ENCODE measurements around the gene ARHGAP9. TPM values are rescaled to one million over a fixed set of nuclear protein-coding genes. Genes with fewer than 3 reads are reported as not detected.

The ARHGAP9 gene
- total RNA-seq, 4 donors from 2014 or later = 11.7 to 87.2 (median 27.3) TPM; not detected in 1

GRCh38 chr12:57526477-57527126 is 46.9 kb upstream of the ARHGAP9 start:
- Histone ChIP-seq H3K4me1 (peaks cover 14 to 34% (median 28%) of the 10 kb centered on the region in 4 donors), H3K9me3 (no peaks in the 10 kb centered on the region), H3K27ac (no peak overlapping the region), H3K4me3 (no peak overlapping the region), H3K36me3 (peaks cover 0 to 46% (median 16%) of the 10 kb centered on the region in 4 donors), H3K27me3 (no peaks in the 10 kb centered on the region)
- 78 to 83% methylated on average over 2 to 4 of the region's 4 CpGs for WGBS, 2 donors (ENCODE audit: low coverage in 1 of 2)
- in situ Hi-C loops (cut with MboI; ENCODE audit: low pct_ligation_motif_present in 1 of 4, low pct_unique_long_range_greater_than_20kb in 1 of 4, low sequenced_read_pairs in 3 of 4) = no loop called here
- DNase-seq = no peak
- intact Hi-C loops (cut with DNase I; ENCODE audit: low total_unique reads) = no loop called here
- TF ChIP-seq EP300 (IDR thresholded peaks at IDR 0.05; ENCODE audit: low read depth) (no peak), POLR2AphosphoS5 (IDR thresholded peaks at IDR 0.05) (no peak), CTCF (IDR thresholded peaks at IDR 0.05) (no peak), POLR2A (IDR thresholded peaks at IDR 0.05) (no peak)

- Histone ChIP-seq H3K36me3 (peaks cover 0 to 39% (median 12%) of the 10 kb centered on the region in 4 donors), H3K27me3 (no peaks in the 10 kb centered on the region), H3K27ac (no peak overlapping the region), H3K9me3 (no peaks in the 10 kb centered on the region), H3K4me3 (no peak overlapping the region), H3K4me1 (peaks cover 22 to 42% (median 36%) of the 10 kb centered on the region in 4 donors)
- intact Hi-C loops (cut with DNase I; ENCODE audit: low total_unique reads) = no loop called here
- WGBS, 2 donors (ENCODE audit: low coverage in 1 of 2) = 86% methylated on average over 4 to 16 of the region's 16 CpGs
- no peak for DNase-seq
- in situ Hi-C loops (cut with MboI; ENCODE audit: low pct_ligation_motif_present in 1 of 4, low pct_unique_long_range_greater_than_20kb in 1 of 4, low sequenced_read_pairs in 3 of 4) = no loop called here
- no peak for TF ChIP-seq POLR2A (IDR thresholded peaks at IDR 0.05)
Measured at GRCh38 chr12:57525615-57526383, 46.1 kb upstream of the ARHGAP9 start.

GRCh38 chr12:57524814-57525614 is 45.3 kb upstream of the ARHGAP9 start:
- in situ Hi-C loops (cut with MboI; ENCODE audit: low pct_ligation_motif_present in 1 of 4, low pct_unique_long_range_greater_than_20kb in 1 of 4, low sequenced_read_pairs in 3 of 4) = no loop called here
- intact Hi-C loops (cut with DNase I; ENCODE audit: low total_unique reads) = no loop called here
- Histone ChIP-seq H3K27me3 (no peaks in the 10 kb centered on the region), H3K9me3 (no peaks in the 10 kb centered on the region), H3K4me1 (peaks cover 22 to 43% (median 37%) of the 10 kb centered on the region in 4 donors), H3K36me3 (peaks cover 0 to 31% (median 8%) of the 10 kb centered on the region in 4 donors), H3K27ac (peak overlapping the region in 2 of 4 donors; percentile 11 to 97), H3K4me3 (no peak overlapping the region)
- WGBS, 2 donors (ENCODE audit: low coverage in 1 of 2) = 59% methylated on average over 11 of the region's 11 CpGs; no CpG with 5 or more reads in 1 of the 2 donors
- peak; percentile 26 for DNase-seq
- no peak for TF ChIP-seq POLR2AphosphoS5 (IDR thresholded peaks at IDR 0.05)
- no peak for TF ChIP-seq CTCF (IDR thresholded peaks at IDR 0.05)
- no peak for TF ChIP-seq EP300 (IDR thresholded peaks at IDR 0.05; ENCODE audit: low read depth)
- TF ChIP-seq POLR2A (IDR thresholded peaks at IDR 0.05) = no peak

- no peak for DNase-seq
Measured at GRCh38 chr12:57523706-57524614, 44.3 kb upstream of the ARHGAP9 start.

More at GRCh38 chr12:57523706-57524614, 44.3 kb upstream of the ARHGAP9 start:
- H3K4me1 ChIP-seq = peaks cover 25 to 50% (median 44%) of the 10 kb centered on the region in 4 donors
- peak overlapping the region; percentile 68 to 82 (median 78) for H3K4me3 ChIP-seq
- H3K27ac ChIP-seq = peak overlapping the region; percentile 97 to 100 (median 98)
- WGBS, 2 donors (ENCODE audit: low coverage in 1 of 2) = 0 to 67% methylated on average over 1 to 14 of the region's 14 CpGs
- intact Hi-C loops (cut with DNase I; ENCODE audit: low total_unique reads) (loop anchor here (1.0 kb wide), 1 partner anchor 48 kb away; no protein-coding TSS in a partner anchor), in situ Hi-C loops (cut with MboI; ENCODE audit: low pct_ligation_motif_present in 1 of 4, low pct_unique_long_range_greater_than_20kb in 1 of 4, low sequenced_read_pairs in 3 of 4) (no loop called here)
- peaks cover 0 to 24% (median 8%) of the 10 kb centered on the region in 4 donors for H3K36me3 ChIP-seq
- H3K9me3 ChIP-seq = no peaks in the 10 kb centered on the region
- no peak for TF ChIP-seq POLR2A (IDR thresholded peaks at IDR 0.05)
- TF ChIP-seq EP300 (IDR thresholded peaks at IDR 0.05; ENCODE audit: low read depth) = no peak
- no peak for TF ChIP-seq CTCF (IDR thresholded peaks at IDR 0.05)
- TF ChIP-seq POLR2AphosphoS5 (IDR thresholded peaks at IDR 0.05) = no peak
- H3K27me3 ChIP-seq = no peaks in the 10 kb centered on the region
